ENCODE results near the gene DELE1.

The DELE1 gene

GRCh38 chr5:141947316-141947715 lies 23.6 kb downstream of the DELE1 start:
- no peaks in the 10 kb centered on the region for H3K36me3 ChIP-seq (ENCODE audit: control insufficient read depth, insufficient read depth, low read length)
- no peak overlapping the region for H3K9ac ChIP-seq (ENCODE audit: low read length)
- H3K9me3 ChIP-seq (ENCODE audit: control insufficient read depth, insufficient read depth, low read depth, low read length), result no peaks in the 10 kb centered on the region
- no peak overlapping the region for H3K4me3 ChIP-seq (ENCODE audit: low read depth, low read length)
- peaks cover 14% of the 10 kb centered on the region for H3K4me1 ChIP-seq (ENCODE audit: control insufficient read depth, insufficient read depth, low read length)
- H3K27me3 ChIP-seq (ENCODE audit: control insufficient read depth, insufficient read depth, low read length), result no peaks in the 10 kb centered on the region
- no peak overlapping the region for H3K27ac ChIP-seq (ENCODE audit: low read depth, low read length)

- peaks cover 14% of the 10 kb centered on the region for H3K4me1 ChIP-seq (ENCODE audit: control insufficient read depth, insufficient read depth, low read length)
- no peak overlapping the region for H3K27ac ChIP-seq (ENCODE audit: low read depth, low read length)
- no peaks in the 10 kb centered on the region for H3K27me3 ChIP-seq (ENCODE audit: control insufficient read depth, insufficient read depth, low read length)
Measured at GRCh38 chr5:141948812-141949211, 25.1 kb downstream of the DELE1 start.

GRCh38 chr5:141949511-141949910 lies 25.8 kb downstream of the DELE1 start:
- no peaks in the 10 kb centered on the region for H3K36me3 ChIP-seq (ENCODE audit: control insufficient read depth, insufficient read depth, low read length)
- no peaks in the 10 kb centered on the region for H3K27me3 ChIP-seq (ENCODE audit: control insufficient read depth, insufficient read depth, low read length)
- no peak overlapping the region for H3K27ac ChIP-seq (ENCODE audit: low read depth, low read length)
- H3K9me3 ChIP-seq (ENCODE audit: control insufficient read depth, insufficient read depth, low read depth, low read length), result no peaks in the 10 kb centered on the region
- H3K4me1 ChIP-seq (ENCODE audit: control insufficient read depth, insufficient read depth, low read length), result peaks cover 14% of the 10 kb centered on the region
- H3K4me3 ChIP-seq (ENCODE audit: low read depth, low read length), result no peak overlapping the region
- no peak overlapping the region for H3K9ac ChIP-seq (ENCODE audit: low read length)

More at GRCh38 chr5:141948812-141949211, 25.1 kb downstream of the DELE1 start:
- Histone ChIP-seq H3K9me3 (ENCODE audit: control insufficient read depth, insufficient read depth, low read depth, low read length) (no peaks in the 10 kb centered on the region), H3K4me3 (ENCODE audit: low read depth, low read length) (no peak overlapping the region), H3K36me3 (ENCODE audit: control insufficient read depth, insufficient read depth, low read length) (no peaks in the 10 kb centered on the region), H3K9ac (ENCODE audit: low read length) (no peak overlapping the region)

- no peaks in the 10 kb centered on the region for H3K36me3 ChIP-seq (ENCODE audit: control insufficient read depth, insufficient read depth, low read length)
- H3K27me3 ChIP-seq (ENCODE audit: control insufficient read depth, insufficient read depth, low read length), result no peaks in the 10 kb centered on the region
- no peak overlapping the region for H3K27ac ChIP-seq (ENCODE audit: low read depth, low read length)
- peaks cover 12% of the 10 kb centered on the region for H3K4me1 ChIP-seq (ENCODE audit: control insufficient read depth, insufficient read depth, low read length)
- no peak overlapping the region for H3K9ac ChIP-seq (ENCODE audit: low read length)
- H3K9me3 ChIP-seq (ENCODE audit: control insufficient read depth, insufficient read depth, low read depth, low read length), result no peaks in the 10 kb centered on the region
- no peak overlapping the region for H3K4me3 ChIP-seq (ENCODE audit: low read depth, low read length)
Measured at GRCh38 chr5:141950207-141951005, 26.7 kb downstream of the DELE1 start.

- Histone ChIP-seq H3K4me1 (ENCODE audit: control insufficient read depth, insufficient read depth, low read length) (peaks cover 5% of the 10 kb centered on the region), H3K9me3 (ENCODE audit: control insufficient read depth, insufficient read depth, low read depth, low read length) (no peaks in the 10 kb centered on the region), H3K4me3 (ENCODE audit: low read depth, low read length) (no peak overlapping the region), H3K36me3 (ENCODE audit: control insufficient read depth, insufficient read depth, low read length) (no peaks in the 10 kb centered on the region), H3K9ac (ENCODE audit: low read length) (no peak overlapping the region), H3K27me3 (ENCODE audit: control insufficient read depth, insufficient read depth, low read length) (no peaks in the 10 kb centered on the region), H3K27ac (ENCODE audit: low read depth, low read length) (no peak overlapping the region)
Measured at GRCh38 chr5:141951332-141951781, 27.7 kb downstream of the DELE1 start.

- Histone ChIP-seq H3K9me3 (ENCODE audit: control insufficient read depth, insufficient read depth, low read depth, low read length) (no peaks in the 10 kb centered on the region), H3K27me3 (ENCODE audit: control insufficient read depth, insufficient read depth, low read length) (no peaks in the 10 kb centered on the region), H3K4me1 (ENCODE audit: control insufficient read depth, insufficient read depth, low read length) (peaks cover 5% of the 10 kb centered on the region), H3K9ac (ENCODE audit: low read length) (no peak overlapping the region), H3K4me3 (ENCODE audit: low read depth, low read length) (no peak overlapping the region), H3K36me3 (ENCODE audit: control insufficient read depth, insufficient read depth, low read length) (no peaks in the 10 kb centered on the region), H3K27ac (ENCODE audit: low read depth, low read length) (no peak overlapping the region)
Measured at GRCh38 chr5:141952020-141952419, 28.3 kb downstream of the DELE1 start.

- H3K9ac ChIP-seq (ENCODE audit: low read length), result no peak overlapping the region
- no peak overlapping the region for H3K27ac ChIP-seq (ENCODE audit: low read depth, low read length)
- peaks cover 13% of the 10 kb centered on the region for H3K4me1 ChIP-seq (ENCODE audit: control insufficient read depth, insufficient read depth, low read length)
- no peaks in the 10 kb centered on the region for H3K27me3 ChIP-seq (ENCODE audit: control insufficient read depth, insufficient read depth, low read length)
- H3K4me3 ChIP-seq (ENCODE audit: low read depth, low read length), result no peak overlapping the region
- H3K36me3 ChIP-seq (ENCODE audit: control insufficient read depth, insufficient read depth, low read length), result no peaks in the 10 kb centered on the region
- H3K9me3 ChIP-seq (ENCODE audit: control insufficient read depth, insufficient read depth, low read depth, low read length), result no peaks in the 10 kb centered on the region
Measured at GRCh38 chr5:141954194-141954593, 30.5 kb downstream of the DELE1 start.

- Histone ChIP-seq H3K27me3 (ENCODE audit: control insufficient read depth, insufficient read depth, low read length) (no peaks in the 10 kb centered on the region), H3K9me3 (ENCODE audit: control insufficient read depth, insufficient read depth, low read depth, low read length) (no peaks in the 10 kb centered on the region), H3K9ac (ENCODE audit: low read length) (no peak overlapping the region), H3K4me1 (ENCODE audit: control insufficient read depth, insufficient read depth, low read length) (peaks cover 22% of the 10 kb centered on the region), H3K27ac (ENCODE audit: low read depth, low read length) (no peak overlapping the region), H3K4me3 (ENCODE audit: low read depth, low read length) (no peak overlapping the region), H3K36me3 (ENCODE audit: control insufficient read depth, insufficient read depth, low read length) (no peaks in the 10 kb centered on the region)
Measured at GRCh38 chr5:141957367-141957996, 33.8 kb downstream of the DELE1 start.

- Histone ChIP-seq H3K9me3 (ENCODE audit: control insufficient read depth, insufficient read depth, low read depth, low read length) (no peaks in the 10 kb centered on the region), H3K36me3 (ENCODE audit: control insufficient read depth, insufficient read depth, low read length) (no peaks in the 10 kb centered on the region), H3K27ac (ENCODE audit: low read depth, low read length) (no peak within 1 kb of the TSS), H3K4me1 (ENCODE audit: control insufficient read depth, insufficient read depth, low read length) (peaks cover 22% of the 10 kb centered on the region), H3K9ac (ENCODE audit: low read length) (no peak within 1 kb of the TSS), H3K27me3 (ENCODE audit: control insufficient read depth, insufficient read depth, low read length) (no peaks in the 10 kb centered on the region), H3K4me3 (ENCODE audit: low read depth, low read length) (no peak within 1 kb of the TSS)
Measured at GRCh38 chr5:141958113-141958512, 34.4 kb downstream of the DELE1 start, which contains the start of gene PCDH12. Gene PCDH12 (minus strand): TSS chr5:141958202. CDS start chr5:141957851, 351 bp downstream.

GRCh38 chr5:141958546-141959172 lies 35.0 kb downstream of the DELE1 start:
- no peaks in the 10 kb centered on the region for H3K36me3 ChIP-seq (ENCODE audit: control insufficient read depth, insufficient read depth, low read length)
- H3K27me3 ChIP-seq (ENCODE audit: control insufficient read depth, insufficient read depth, low read length), result no peaks in the 10 kb centered on the region
- no peaks in the 10 kb centered on the region for H3K9me3 ChIP-seq (ENCODE audit: control insufficient read depth, insufficient read depth, low read depth, low read length)
- no peak overlapping the region for H3K4me3 ChIP-seq (ENCODE audit: low read depth, low read length)
- no peak overlapping the region for H3K27ac ChIP-seq (ENCODE audit: low read depth, low read length)
- H3K4me1 ChIP-seq (ENCODE audit: control insufficient read depth, insufficient read depth, low read length), result peaks cover 22% of the 10 kb centered on the region
- no peak overlapping the region for H3K9ac ChIP-seq (ENCODE audit: low read length)

GRCh38 chr5:141960018-141960417 lies 36.3 kb downstream of the DELE1 start:
- no peak overlapping the region for H3K4me3 ChIP-seq (ENCODE audit: low read depth, low read length)
- H3K36me3 ChIP-seq (ENCODE audit: control insufficient read depth, insufficient read depth, low read length), result no peaks in the 10 kb centered on the region
- peaks cover 22% of the 10 kb centered on the region for H3K4me1 ChIP-seq (ENCODE audit: control insufficient read depth, insufficient read depth, low read length)
- no peak overlapping the region for H3K9ac ChIP-seq (ENCODE audit: low read length)
- no peaks in the 10 kb centered on the region for H3K27me3 ChIP-seq (ENCODE audit: control insufficient read depth, insufficient read depth, low read length)
- H3K9me3 ChIP-seq (ENCODE audit: control insufficient read depth, insufficient read depth, low read depth, low read length), result no peaks in the 10 kb centered on the region
- H3K27ac ChIP-seq (ENCODE audit: low read depth, low read length), result no peak overlapping the region
